Heart right ventricle (tissue), 16 donors: ENCODE data around the gene SETBP1. TPM values are rescaled to one million over a fixed set of nuclear protein-coding genes. Genes with fewer than 3 reads are reported as not detected.
A peak's percentile ranks its signal among the peaks of the same experiment; 100 is the strongest.

ENCODE experiments used
- ATAC-seq, 8 donors: fragments of 200-7000 bp; cut with Tn5 transposase; one replicate each; pipeline ENCODE4 v1.9.1; 2020; ENCODE audit warnings: mild to moderate bottlenecking in 8 of 8, moderate library complexity in 8 of 8, moderate number of reproducible peaks in 1 of 8
- DNase-seq, 2 donors: peaks; one replicate each; pipeline ENCODE4 v3.0.0-alpha.2; 2020
- H3K27ac ChIP-seq, 10 donors: fragments of 200-600 bp; sonication (generic) in 2 of 10; one replicate each; pipeline versions ENCODE4 v1.5.0 to v1.8.0; 2020 to 2022; ENCODE audit warnings: mild to moderate bottlenecking in 3 of 10
- H3K27me3 ChIP-seq, 7 donors: fragments of 200-600 bp; one replicate each; pipeline ENCODE4 v1.8.0; 2021 to 2022; ENCODE audit warnings: mild to moderate bottlenecking in 2 of 7
- H3K36me3 ChIP-seq, 9 donors: fragments of 200-600 bp; sonication (generic) in 1 of 9; one replicate each; pipeline versions ENCODE4 v1.5.0 to v1.8.0; 2020 to 2022; ENCODE audit warnings: mild to moderate bottlenecking in 2 of 9
- H3K4me1 ChIP-seq, 9 donors: fragments of 200-600 bp; sonication (generic) in 1 of 9; one replicate each; pipeline versions ENCODE4 v1.5.0 to v1.8.0; 2020 to 2022; ENCODE audit warnings: mild to moderate bottlenecking in 4 of 9
- H3K4me3 ChIP-seq, 10 donors: fragments of 200-600 bp; sonication (generic) in 2 of 10; one replicate each; pipeline versions ENCODE4 v1.5.0 to v1.8.0; 2020 to 2022; ENCODE audit warnings: mild to moderate bottlenecking in 7 of 10, moderate library complexity in 2 of 10
- H3K9me3 ChIP-seq, 11 donors: fragments of 200-600 bp in 10 of 11; sonication (generic) in 2 of 11; one replicate each; pipeline versions ENCODE4 v1.5.0 to v1.8.0; 2013 to 2022; ENCODE audit warnings: mild to moderate bottlenecking in 2 of 11, control low read depth in 1 of 11, moderate library complexity in 1 of 11
- WGBS, 2 donors: extraction: QIAGEN DNeasy Blood & Tissue Kit; methylation state at CpG; one replicate each; pipeline ENCODE4 v1.1.7; 2013; ENCODE audit warnings: inconsistent platforms in 1 of 2; 5-methylcytosine and 5-hydroxymethylcytosine counted together
- intact Hi-C, 10 donors: fragments of 100-400 bp; cut with DNase I; formaldehyde crosslinking; loops; one replicate each; pipeline versions ENCODE4 v1.11.1 to v1.14.2; 2022
- polyA plus RNA-seq, 2 donors: library from polyadenylated mRNA; stranded (reverse); fragments of 200-250 nt; gene quantifications; one replicate each; pipeline ENCODE4 v1.2.3, GENCODE V29; 2013
- total RNA-seq, 10 donors: library from RNA; stranded (reverse); fragmentation: NEBNext Ultra II Directional in 3 of 10; extraction: Animal tissue kit (Norgen Biotek cat#: 25700) in 3 of 10; gene quantifications; one replicate each; pipeline versions ENCODE4 v1.2.1 to v1.2.4, GENCODE V29; 2021 to 2023
- TF ChIP-seq, protein P1 (sequence below), 9 donors: fragments of 200-600 bp; sonication (generic) in 2 of 9; IDR thresholded peaks; one replicate each; pipeline versions ENCODE4 v1.5.0 to v1.8.0; 2021 to 2022; ENCODE audit warnings: antibody characterized with exemption in 9 of 9, mild to moderate bottlenecking in 5 of 9, moderate library complexity in 1 of 9
- donor health status: Arrhythmogenic right ventricular cardiomyopathy.
- donor health status: ischemic (EF 13 %, LVEDD 7.1; RV severe dilation, severe dysfunction).
- donor health status: healthy with polysubstance abuse.
- donor health status: DM: no; HTN: yes; CAD: no.
- donor health status: DM: no; HTN: no; CAD: no.
- donor health status: ischemic (EF 25% LVEDD 6.9; RV normal size, moderate dysfunction).
- donor health status: ischemic (EF 25% LVEDD 5.7; RV mildly dilated, moderate dysfunction).
- donor health status: healthy.
- donor health status: DM: yes; HTN: yes; CAD: no.
- donor health status: Ischemic cardiomyopathy.
- donor health status: ischemic (EF 35%, LVEDD 5.7; RV mildly dilated, moderate dysfunction).
- donor health status: nonischemic (EF 11% LVEDD 7.7; RV severe dilation, severe dysfunction).
- donor health status: DM: yes; HTN: yes; CAD: no.
- donor health status: PGD.
- donor health status: ischemic (EF 29% LVEDD 5.4; RV normal size, mild dysfunction).
- donor health status: nonischemic (EF 23%, LVEDD 6.1; RV moderate dilation, normal function).

The SETBP1 gene
- total and polyA plus RNA-seq, 12 donors: 0.71 to 12.2 (median 6.1) TPM

DNA sequence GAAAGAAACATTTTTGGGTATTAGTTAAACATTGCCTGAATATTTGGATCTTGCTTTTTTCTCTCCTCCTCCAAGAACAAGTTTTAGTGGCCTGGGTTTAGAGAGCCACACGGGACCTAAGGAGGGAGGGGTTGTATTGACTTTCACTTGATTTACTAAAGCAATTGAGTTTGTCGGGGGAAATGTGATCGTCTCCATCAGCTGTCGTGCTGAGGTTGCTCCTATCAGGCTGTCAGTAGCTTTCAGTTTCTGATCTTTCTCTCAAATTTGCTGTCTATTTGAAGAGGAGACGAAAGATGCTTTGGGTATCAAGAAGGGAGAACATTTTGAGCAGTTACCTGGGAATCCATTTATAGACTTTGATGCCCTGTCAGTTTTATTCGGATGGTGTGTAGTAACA is 106.0 kb downstream of the SETBP1 start:
- Histone ChIP-seq H3K27me3 (no peaks in the 10 kb centered on the region), H3K9me3 (no peaks in the 10 kb centered on the region), H3K36me3 (no peaks in the 10 kb centered on the region), H3K27ac (no peak overlapping the region), H3K4me1 (peaks cover 8 to 70% (median 24%) of the 10 kb centered on the region in 9 donors), H3K4me3 (peak overlapping the region in 1 of 10 donors; percentile 16)
- TF ChIP-seq, protein P1, sequence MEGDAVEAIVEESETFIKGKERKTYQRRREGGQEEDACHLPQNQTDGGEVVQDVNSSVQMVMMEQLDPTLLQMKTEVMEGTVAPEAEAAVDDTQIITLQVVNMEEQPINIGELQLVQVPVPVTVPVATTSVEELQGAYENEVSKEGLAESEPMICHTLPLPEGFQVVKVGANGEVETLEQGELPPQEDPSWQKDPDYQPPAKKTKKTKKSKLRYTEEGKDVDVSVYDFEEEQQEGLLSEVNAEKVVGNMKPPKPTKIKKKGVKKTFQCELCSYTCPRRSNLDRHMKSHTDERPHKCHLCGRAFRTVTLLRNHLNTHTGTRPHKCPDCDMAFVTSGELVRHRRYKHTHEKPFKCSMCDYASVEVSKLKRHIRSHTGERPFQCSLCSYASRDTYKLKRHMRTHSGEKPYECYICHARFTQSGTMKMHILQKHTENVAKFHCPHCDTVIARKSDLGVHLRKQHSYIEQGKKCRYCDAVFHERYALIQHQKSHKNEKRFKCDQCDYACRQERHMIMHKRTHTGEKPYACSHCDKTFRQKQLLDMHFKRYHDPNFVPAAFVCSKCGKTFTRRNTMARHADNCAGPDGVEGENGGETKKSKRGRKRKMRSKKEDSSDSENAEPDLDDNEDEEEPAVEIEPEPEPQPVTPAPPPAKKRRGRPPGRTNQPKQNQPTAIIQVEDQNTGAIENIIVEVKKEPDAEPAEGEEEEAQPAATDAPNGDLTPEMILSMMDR (IDR thresholded peaks at IDR 0.05): no peak
- 77 to 82% methylated on average over 6 of the region's 6 CpGs for WGBS, 2 donors
- no peak for DNase-seq
- intact Hi-C loops: loop anchor here in 2 of 10 donors (5.0 to 10.0 kb wide), 2 partner anchors 102 to 104 kb away; partner anchors contain the start of gene SETBP1 (in 2 of the 2)
- no peak for ATAC-seq

DNA sequence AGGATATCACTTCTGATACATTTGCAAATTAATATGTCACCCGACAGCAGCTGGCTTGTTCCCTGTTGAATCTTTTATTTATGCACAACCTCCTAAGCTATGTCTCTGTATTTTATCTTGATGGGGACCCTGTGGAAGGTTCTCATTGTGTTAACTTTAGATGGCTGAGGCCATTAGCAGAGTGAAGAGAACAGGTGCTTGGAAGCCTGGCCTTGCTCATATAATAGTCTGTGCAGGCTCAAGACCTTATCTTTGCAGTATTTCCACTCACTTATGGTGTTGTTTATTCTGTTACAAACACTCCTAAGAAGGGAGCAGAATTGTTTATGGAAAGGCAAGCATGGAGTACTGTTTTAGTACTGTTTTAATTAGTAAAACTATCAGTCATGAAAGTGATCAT is 107.6 kb downstream of the SETBP1 start:
- Histone ChIP-seq H3K27ac (no peak overlapping the region), H3K27me3 (no peaks in the 10 kb centered on the region), H3K9me3 (no peaks in the 10 kb centered on the region), H3K36me3 (no peaks in the 10 kb centered on the region), H3K4me3 (no peak overlapping the region), H3K4me1 (peaks cover 17 to 70% (median 39%) of the 10 kb centered on the region in 9 donors)
- no peak for ATAC-seq
- DNase-seq: no peak
- TF ChIP-seq, protein P1 (IDR thresholded peaks at IDR 0.05): no peak
- intact Hi-C loops: loop anchor here in 2 of 10 donors (5.0 to 10.0 kb wide), 2 partner anchors 104 to 106 kb away; partner anchors contain the start of gene SETBP1 (in 2 of the 2)
- WGBS, 2 donors: 95 to 97% methylated on average over 1 of the region's 1 CpG

DNA sequence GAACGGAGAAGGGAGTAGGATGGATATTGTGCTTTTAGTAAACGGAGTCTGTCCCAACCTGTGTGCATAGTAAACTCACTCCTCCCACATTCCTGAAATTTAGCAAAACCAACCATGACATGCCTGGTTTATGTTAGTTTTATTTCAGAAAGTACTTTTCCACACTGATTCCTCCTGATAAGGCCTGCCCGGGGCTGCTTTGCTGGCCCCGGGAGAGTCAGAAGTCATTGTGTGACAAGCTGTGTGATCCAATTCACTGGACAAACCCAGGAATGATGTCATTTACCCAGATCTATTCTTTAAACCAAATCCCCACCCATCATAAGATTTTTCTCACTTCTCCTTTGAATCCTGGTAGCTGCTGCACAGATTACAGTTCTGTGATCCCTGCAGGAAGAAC is 109.0 kb downstream of the SETBP1 start:
- Histone ChIP-seq H3K27ac (peak overlapping the region in 8 of 10 donors; percentile 41 to 82 (median 56)), H3K36me3 (no peaks in the 10 kb centered on the region), H3K27me3 (no peaks in the 10 kb centered on the region), H3K9me3 (no peaks in the 10 kb centered on the region), H3K4me3 (no peak overlapping the region), H3K4me1 (peaks cover 19 to 80% (median 46%) of the 10 kb centered on the region in 9 donors)
- DNase-seq: peak; percentile 19 to 43
- intact Hi-C loops: loop anchor here in 6 of 10 donors (5.0 to 10.0 kb wide), 6 partner anchors 38 to 107 kb away; partner anchors contain the start of gene SETBP1 (in 3 of the 6)
- TF ChIP-seq, protein P1 (IDR thresholded peaks at IDR 0.05): no peak
- ATAC-seq: peak; percentile 44 to 84 (median 68)
- 36 to 44% methylated on average over 4 of the region's 4 CpGs for WGBS, 2 donors

DNA sequence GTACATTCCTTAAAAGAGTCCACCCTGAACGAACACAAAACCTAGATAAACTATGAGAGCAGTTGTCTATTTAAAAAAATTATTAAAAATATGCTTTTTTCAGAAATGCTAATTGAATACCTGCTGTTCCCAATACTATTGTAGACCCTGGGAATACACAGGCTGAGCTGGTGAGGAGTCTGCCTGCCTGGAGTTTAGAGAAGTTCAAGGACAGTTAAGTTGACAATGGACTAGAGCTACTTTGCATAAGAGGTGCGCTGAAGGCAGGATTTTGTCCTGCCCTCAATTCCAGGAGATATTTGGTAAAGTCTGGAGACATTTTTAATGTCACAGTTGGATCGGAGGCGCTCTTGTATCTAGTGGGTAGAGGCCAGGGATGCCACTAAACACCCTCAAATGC is 110.2 kb downstream of the SETBP1 start:
- intact Hi-C loops: loop anchor here in 4 of 10 donors (5.0 to 10.0 kb wide), 5 partner anchors 36 to 109 kb away; partner anchors contain the start of gene SETBP1 (in 1 of the 4)
- no peaks in the 10 kb centered on the region for H3K9me3 ChIP-seq
- H3K4me1 ChIP-seq: peaks cover 19 to 80% (median 46%) of the 10 kb centered on the region in 9 donors
- DNase-seq (no peak), ATAC-seq (no peak)
- H3K27me3 ChIP-seq: no peaks in the 10 kb centered on the region
- TF ChIP-seq, protein P1 (IDR thresholded peaks at IDR 0.05): no peak
- H3K27ac ChIP-seq: peak overlapping the region in 8 of 10 donors; percentile 5 to 82 (median 44)
- WGBS, 2 donors: 92 to 94% methylated on average over 4 of the region's 4 CpGs
- no peak overlapping the region for H3K4me3 ChIP-seq
- no peaks in the 10 kb centered on the region for H3K36me3 ChIP-seq
